ENCODE results near the gene ZNF232. TPM values are rescaled to one million over a fixed set of nuclear protein-coding genes. Genes with fewer than 3 reads are reported as not detected.
"Not testable (repeated sequence)": the region's sequence is repeated elsewhere in the genome, so short reads cannot be mapped to it uniquely, and the experiment has no call there.

Gene ZNF232
- total RNA-seq, 1 donor from 2014 or later, result 51.1 TPM

DNA sequence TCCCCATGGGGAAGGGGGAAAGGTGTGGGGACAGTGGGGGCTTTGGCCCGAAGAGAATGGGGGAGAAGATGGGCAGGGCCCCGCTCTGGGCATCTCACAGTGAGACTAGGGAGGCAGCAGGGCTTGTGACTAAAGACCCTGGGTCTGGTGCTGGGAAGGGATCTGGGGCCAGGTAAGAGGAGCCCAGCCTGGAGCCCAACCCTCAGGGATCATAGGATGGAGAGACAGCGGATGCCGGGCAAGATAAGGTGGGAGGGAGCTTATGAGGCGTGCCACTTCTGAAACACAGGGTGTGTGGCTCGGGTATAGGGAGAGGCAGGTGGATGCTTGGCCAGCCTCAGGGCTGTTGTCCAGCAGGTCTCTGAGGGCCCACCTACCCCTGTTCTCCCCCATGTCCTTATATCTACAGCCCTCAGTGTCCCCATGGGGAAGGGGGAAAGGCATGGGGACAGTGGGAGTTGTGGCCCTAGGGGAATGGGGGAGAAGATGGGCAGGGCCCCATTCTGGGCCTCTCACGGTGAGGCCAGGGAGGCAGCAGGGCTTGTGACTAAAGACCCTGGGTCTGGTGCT, 19.6 kb upstream of the ZNF232 start:
- no peak for TF ChIP-seq CTCF (IDR thresholded peaks at IDR 0.05; ENCODE audit: unreplicated experiment)
- DNase-seq (ENCODE audit: low spot score, unreplicated experiment), result no peak
- Mint-ChIP-seq H3K36me3 (ENCODE audit: insufficient read depth) (no peaks in the 10 kb centered on the region), H3K27ac (no peak overlapping the region), H3K9me3 (ENCODE audit: low read depth) (no peaks in the 10 kb centered on the region), H3K4me3 (ENCODE audit: low read depth) (no peak overlapping the region), H3K4me1 (ENCODE audit: low read depth) (no peaks in the 10 kb centered on the region), H3K27me3 (peaks cover 13% of the 10 kb centered on the region)

DNA sequence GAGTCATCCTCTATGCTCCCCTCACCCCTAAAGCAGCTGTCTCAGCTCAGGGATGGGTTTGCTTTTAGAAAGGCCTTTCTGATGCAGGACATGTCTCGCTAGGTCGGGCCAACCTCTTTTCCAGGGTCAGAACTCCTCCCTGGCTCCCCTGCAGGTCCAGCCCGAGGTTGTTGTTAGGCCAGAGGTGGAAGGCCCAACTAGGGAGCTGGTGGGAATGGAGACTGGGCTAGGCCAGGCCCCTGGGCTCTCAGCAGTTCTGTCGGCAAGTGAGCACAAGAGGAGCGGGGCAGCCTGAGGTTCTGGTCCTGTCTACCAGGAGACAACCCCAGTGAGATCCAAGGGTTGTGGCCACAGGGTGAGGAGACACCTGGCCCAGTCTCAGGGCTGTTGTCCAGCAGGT, 19.0 kb upstream of the ZNF232 start:
- H3K27ac Mint-ChIP-seq; H3K36me3 Mint-ChIP-seq (ENCODE audit: insufficient read depth); H3K9me3 Mint-ChIP-seq (ENCODE audit: low read depth); DNase-seq (ENCODE audit: low spot score, unreplicated experiment); H3K4me1 Mint-ChIP-seq (ENCODE audit: low read depth); H3K4me3 Mint-ChIP-seq (ENCODE audit: low read depth): not testable (repeated sequence)
- peaks cover 17% of the 10 kb centered on the region for H3K27me3 Mint-ChIP-seq

DNA sequence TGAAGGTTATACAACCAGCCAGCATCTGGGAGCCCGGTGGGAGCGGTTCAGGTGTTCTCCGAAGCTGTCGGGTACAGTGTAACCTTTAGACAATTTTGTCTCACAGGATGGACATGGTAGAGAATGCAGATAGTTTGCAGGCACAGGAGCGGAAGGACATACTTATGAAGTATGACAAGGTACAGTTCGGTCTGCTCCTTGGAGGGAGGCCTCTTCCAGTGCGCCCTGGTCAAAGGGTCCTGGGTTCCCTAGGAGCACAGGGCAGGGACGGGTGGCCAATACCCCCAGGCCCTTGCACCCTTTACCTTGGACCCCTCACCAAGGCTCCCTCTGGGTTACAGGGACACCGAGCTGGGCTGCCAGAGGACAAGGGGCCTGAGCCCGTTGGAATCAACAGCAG, 18.6 kb upstream of the ZNF232 start:
- H3K4me3 Mint-ChIP-seq (ENCODE audit: low read depth); H3K36me3 Mint-ChIP-seq (ENCODE audit: insufficient read depth); DNase-seq (ENCODE audit: low spot score, unreplicated experiment); H3K9me3 Mint-ChIP-seq (ENCODE audit: low read depth); H3K4me1 Mint-ChIP-seq (ENCODE audit: low read depth); H3K27ac Mint-ChIP-seq: not testable (repeated sequence)
- H3K27me3 Mint-ChIP-seq, result peaks cover 17% of the 10 kb centered on the region

GRCh38 chr17:5129770-5130169, 18.1 kb upstream of the ZNF232 start:
- H3K4me3 Mint-ChIP-seq (ENCODE audit: low read depth); H3K36me3 Mint-ChIP-seq (ENCODE audit: insufficient read depth); H3K4me1 Mint-ChIP-seq (ENCODE audit: low read depth); H3K27ac Mint-ChIP-seq; H3K9me3 Mint-ChIP-seq (ENCODE audit: low read depth); DNase-seq (ENCODE audit: low spot score, unreplicated experiment): not testable (repeated sequence)
- H3K27me3 Mint-ChIP-seq, result peaks cover 17% of the 10 kb centered on the region

DNA sequence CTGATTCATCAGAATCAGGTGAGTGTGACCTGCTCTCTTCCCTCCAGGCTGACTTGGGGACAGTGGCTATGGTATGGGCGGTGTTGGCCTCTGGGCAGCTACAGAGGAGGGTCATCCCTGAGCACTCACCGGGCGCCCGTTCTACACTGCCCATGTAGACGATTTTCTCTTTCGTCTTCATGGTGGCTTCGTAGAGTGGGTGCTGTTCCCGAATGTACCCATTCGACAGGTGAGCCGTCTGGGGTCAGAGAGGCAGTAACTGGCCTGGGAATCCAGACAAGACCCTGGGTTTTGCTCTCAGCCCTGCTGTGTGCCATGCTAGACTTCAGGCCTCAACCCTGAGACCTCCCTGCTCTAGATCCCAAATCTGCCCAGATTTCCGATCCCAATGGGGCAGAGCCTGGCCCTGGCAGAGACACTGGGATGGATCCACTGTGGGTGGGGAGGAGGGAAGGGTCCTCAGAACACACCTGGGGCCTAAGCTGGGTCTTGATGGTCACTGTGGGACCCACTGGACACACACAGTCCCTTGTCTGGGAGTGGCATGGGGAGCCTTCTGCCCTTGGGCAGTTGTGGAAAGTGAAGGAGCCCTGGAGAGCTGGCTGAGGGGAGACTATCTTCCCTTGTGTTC, 17.3 kb upstream of the ZNF232 start:
- Mint-ChIP-seq H3K27me3 (peaks cover 21% of the 10 kb centered on the region), H3K27ac (no peak overlapping the region)
- no peak for DNase-seq (ENCODE audit: low spot score, unreplicated experiment)

GRCh38 chr17:5128387-5128786, 16.7 kb upstream of the ZNF232 start:
- H3K27ac Mint-ChIP-seq; H3K4me3 Mint-ChIP-seq (ENCODE audit: low read depth); H3K9me3 Mint-ChIP-seq (ENCODE audit: low read depth); H3K36me3 Mint-ChIP-seq (ENCODE audit: insufficient read depth); DNase-seq (ENCODE audit: low spot score, unreplicated experiment); H3K4me1 Mint-ChIP-seq (ENCODE audit: low read depth): not testable (repeated sequence)
- peaks cover 21% of the 10 kb centered on the region for H3K27me3 Mint-ChIP-seq

More for the DNA sequence above, 17.3 kb upstream of the ZNF232 start:
- no peaks in the 10 kb centered on the region for H3K9me3 Mint-ChIP-seq (ENCODE audit: low read depth)
- no peak overlapping the region for H3K4me3 Mint-ChIP-seq (ENCODE audit: low read depth)
- no peak for TF ChIP-seq CTCF (IDR thresholded peaks at IDR 0.05; ENCODE audit: unreplicated experiment)
- no peaks in the 10 kb centered on the region for H3K4me1 Mint-ChIP-seq (ENCODE audit: low read depth)
- no peaks in the 10 kb centered on the region for H3K36me3 Mint-ChIP-seq (ENCODE audit: insufficient read depth)

DNA sequence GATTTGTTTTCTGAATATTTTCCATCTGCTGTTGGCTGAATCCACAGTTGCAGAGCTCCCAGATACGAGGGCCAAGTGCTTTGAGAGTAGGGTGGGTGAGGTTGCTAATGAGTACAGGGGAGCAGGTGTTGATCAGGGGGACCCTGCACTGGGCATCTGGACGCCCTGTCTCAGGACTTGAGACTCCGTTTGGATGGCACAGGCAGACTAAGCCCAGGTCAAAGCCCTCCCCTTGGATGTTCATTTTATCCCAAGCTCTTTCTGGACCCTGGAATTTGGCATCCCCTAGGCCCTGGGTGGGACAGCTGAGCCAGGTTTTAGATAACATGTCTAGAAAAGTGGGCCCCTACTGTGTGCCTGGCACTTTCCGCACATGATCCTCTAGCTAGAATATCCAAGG, 16.2 kb upstream of the ZNF232 start:
- Mint-ChIP-seq H3K4me1 (ENCODE audit: low read depth) (no peaks in the 10 kb centered on the region), H3K4me3 (ENCODE audit: low read depth) (no peak overlapping the region), H3K27me3 (peaks cover 21% of the 10 kb centered on the region), H3K9me3 (ENCODE audit: low read depth) (no peaks in the 10 kb centered on the region), H3K27ac (no peak overlapping the region), H3K36me3 (ENCODE audit: insufficient read depth) (no peaks in the 10 kb centered on the region)
- no peak for DNase-seq (ENCODE audit: low spot score, unreplicated experiment)
- TF ChIP-seq CTCF (IDR thresholded peaks at IDR 0.05; ENCODE audit: unreplicated experiment), result no peak
